ENCODE measurements around the gene MYO18A.

The MYO18A gene

DNA sequence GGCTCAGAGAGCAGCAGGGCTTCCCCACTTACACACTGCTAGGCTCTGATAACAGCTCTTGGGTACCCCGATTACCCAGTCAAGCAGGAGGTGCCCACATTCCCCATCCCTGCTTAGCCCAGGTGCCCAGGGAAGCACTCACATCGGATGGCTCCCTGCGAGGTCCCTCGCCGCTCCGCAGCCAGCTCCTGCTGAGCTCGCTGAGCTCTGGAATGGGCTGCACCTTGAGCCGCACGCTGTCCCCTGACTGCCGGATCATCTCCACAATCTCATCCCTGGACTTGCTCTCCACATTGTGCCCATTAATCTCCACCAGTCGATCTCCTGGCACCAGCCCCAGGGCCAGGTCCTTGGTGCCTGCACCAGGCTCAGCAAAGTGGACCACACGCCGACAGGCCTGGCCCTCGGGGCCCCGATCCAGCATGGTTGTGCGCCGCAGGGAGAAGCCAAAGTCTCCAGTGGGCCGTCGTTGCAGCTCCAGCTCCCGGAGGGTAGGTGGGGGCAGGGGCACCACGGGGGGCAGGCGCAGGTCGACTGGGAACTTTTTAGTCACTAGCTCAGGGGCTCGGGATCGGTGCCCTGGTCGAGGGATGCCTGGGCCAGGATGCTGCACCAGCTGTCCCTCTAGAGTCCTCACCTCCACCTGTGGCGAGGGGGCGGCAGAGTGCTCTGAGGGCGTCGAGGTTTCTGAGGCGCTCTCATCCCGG lies 14.2 kb downstream of the MYO18A start:
- no peaks in the 10 kb centered on the region for H3K36me3 ChIP-seq (ENCODE audit: control insufficient read depth, insufficient read depth, low read length)
- TF ChIP-seq, protein P1, sequence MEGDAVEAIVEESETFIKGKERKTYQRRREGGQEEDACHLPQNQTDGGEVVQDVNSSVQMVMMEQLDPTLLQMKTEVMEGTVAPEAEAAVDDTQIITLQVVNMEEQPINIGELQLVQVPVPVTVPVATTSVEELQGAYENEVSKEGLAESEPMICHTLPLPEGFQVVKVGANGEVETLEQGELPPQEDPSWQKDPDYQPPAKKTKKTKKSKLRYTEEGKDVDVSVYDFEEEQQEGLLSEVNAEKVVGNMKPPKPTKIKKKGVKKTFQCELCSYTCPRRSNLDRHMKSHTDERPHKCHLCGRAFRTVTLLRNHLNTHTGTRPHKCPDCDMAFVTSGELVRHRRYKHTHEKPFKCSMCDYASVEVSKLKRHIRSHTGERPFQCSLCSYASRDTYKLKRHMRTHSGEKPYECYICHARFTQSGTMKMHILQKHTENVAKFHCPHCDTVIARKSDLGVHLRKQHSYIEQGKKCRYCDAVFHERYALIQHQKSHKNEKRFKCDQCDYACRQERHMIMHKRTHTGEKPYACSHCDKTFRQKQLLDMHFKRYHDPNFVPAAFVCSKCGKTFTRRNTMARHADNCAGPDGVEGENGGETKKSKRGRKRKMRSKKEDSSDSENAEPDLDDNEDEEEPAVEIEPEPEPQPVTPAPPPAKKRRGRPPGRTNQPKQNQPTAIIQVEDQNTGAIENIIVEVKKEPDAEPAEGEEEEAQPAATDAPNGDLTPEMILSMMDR (IDR thresholded peaks at IDR 0.05): no peak
- peaks cover 6% of the 10 kb centered on the region for H3K4me1 ChIP-seq

GRCh38 chr17:29165261-29165660 lies 14.9 kb downstream of the MYO18A start:
- Histone ChIP-seq H2AFZ (no peak overlapping the region), H3K4me1 (peaks cover 6% of the 10 kb centered on the region), H3K79me2 (peaks cover 83% of the 10 kb centered on the region), H3K9ac (no peak overlapping the region), H3K27ac (no peak overlapping the region), H3K36me3 (ENCODE audit: control insufficient read depth, insufficient read depth, low read length) (no peaks in the 10 kb centered on the region), H3K4me2 (ENCODE audit: low read length) (no peak overlapping the region), H3K9me3 (ENCODE audit: control insufficient read depth, low read length) (no peaks in the 10 kb centered on the region), H3K4me3 (ENCODE audit: low read depth, low read length) (no peak overlapping the region), H3K27me3 (ENCODE audit: control insufficient read depth, insufficient read depth, low read length) (no peaks in the 10 kb centered on the region)
- TF ChIP-seq, protein P1 (IDR thresholded peaks at IDR 0.05): no peak

More for the DNA sequence above, 14.2 kb downstream of the MYO18A start:
- no peaks in the 10 kb centered on the region for H3K9me3 ChIP-seq (ENCODE audit: control insufficient read depth, low read length)
- H3K27ac ChIP-seq: no peak overlapping the region
- H3K9ac ChIP-seq: no peak overlapping the region
- H3K4me2 ChIP-seq (ENCODE audit: low read length): no peak overlapping the region
- no peak overlapping the region for H2AFZ ChIP-seq
- H3K27me3 ChIP-seq (ENCODE audit: control insufficient read depth, insufficient read depth, low read length): no peaks in the 10 kb centered on the region
- H3K79me2 ChIP-seq: peaks cover 84% of the 10 kb centered on the region
- H3K4me3 ChIP-seq (ENCODE audit: low read depth, low read length): no peak overlapping the region

GRCh38 chr17:29163563-29163962 lies 16.6 kb downstream of the MYO18A start:
- H3K27me3 ChIP-seq (ENCODE audit: control insufficient read depth, insufficient read depth, low read length): no peaks in the 10 kb centered on the region
- no peak overlapping the region for H3K9ac ChIP-seq
- no peak overlapping the region for H3K27ac ChIP-seq
- H2AFZ ChIP-seq: no peak overlapping the region
- TF ChIP-seq, protein P1 (IDR thresholded peaks at IDR 0.05): no peak
- no peak overlapping the region for H3K4me2 ChIP-seq (ENCODE audit: low read length)
- no peaks in the 10 kb centered on the region for H3K9me3 ChIP-seq (ENCODE audit: control insufficient read depth, low read length)
- H3K36me3 ChIP-seq (ENCODE audit: control insufficient read depth, insufficient read depth, low read length): no peaks in the 10 kb centered on the region
- peaks cover 14% of the 10 kb centered on the region for H3K4me1 ChIP-seq
- no peak overlapping the region for H3K4me3 ChIP-seq (ENCODE audit: low read depth, low read length)
- peaks cover 77% of the 10 kb centered on the region for H3K79me2 ChIP-seq

- Histone ChIP-seq H3K36me3 (ENCODE audit: control insufficient read depth, insufficient read depth, low read length) (no peaks in the 10 kb centered on the region), H3K9me3 (ENCODE audit: control insufficient read depth, low read length) (no peaks in the 10 kb centered on the region), H3K27ac (no peak overlapping the region), H3K9ac (no peak overlapping the region), H3K4me1 (peaks cover 14% of the 10 kb centered on the region), H3K27me3 (ENCODE audit: control insufficient read depth, insufficient read depth, low read length) (no peaks in the 10 kb centered on the region), H2AFZ (no peak overlapping the region), H3K4me3 (ENCODE audit: low read depth, low read length) (no peak overlapping the region), H3K79me2 (peaks cover 70% of the 10 kb centered on the region), H3K4me2 (ENCODE audit: low read length) (no peak overlapping the region)
- TF ChIP-seq, protein P1 (IDR thresholded peaks at IDR 0.05): no peak
Observed at GRCh38 chr17:29162909-29163341, 17.3 kb downstream of the MYO18A start.

Measured in parathyroid adenoma (tissue), 2 donors.